NCI-H1694 (cell line): ENCODE measurements around the gene KDM4C.
A peak's percentile ranks its signal among the peaks of the same experiment; 100 is the strongest.
"Not testable (repeated sequence)": the region's sequence is repeated elsewhere in the genome, so short reads cannot be mapped to it uniquely, and the experiment has no call there.

Experiments
- DNase-seq: peaks from one replicate; lab custom pipeline; 2025; lab: John Stamatoyannopoulos, UW

Gene KDM4C

GRCh38 chr9:6757456-6758247 is at the start of gene KDM4C:
TSS of gene KDM4C (plus strand) at chr9:6757973. CDS start at chr9:6792989, 35,016 bp downstream.
- DNase-seq = peak; percentile 68

GRCh38 chr9:6708732-6709131 is 49.0 kb upstream of the KDM4C start:
- no peak for DNase-seq

GRCh38 chr9:6711403-6711802 is 46.4 kb upstream of the KDM4C start:
- no peak for DNase-seq

GRCh38 chr9:6712041-6712440 is 45.7 kb upstream of the KDM4C start:
- no peak for DNase-seq

- no peak for DNase-seq
These were observed 43.6 kb upstream of the KDM4C start for GRCh38 chr9:6714176-6714575.

GRCh38 chr9:6715153-6715754 is 42.5 kb upstream of the KDM4C start:
- DNase-seq = not testable (repeated sequence)

- DNase-seq = no peak
These were observed 41.8 kb upstream of the KDM4C start for GRCh38 chr9:6715755-6716643.

GRCh38 chr9:6716766-6717165 is 41.0 kb upstream of the KDM4C start:
- no peak for DNase-seq

GRCh38 chr9:6723881-6724420 is 33.8 kb upstream of the KDM4C start:
- no peak for DNase-seq

- no peak for DNase-seq
These were observed 24.5 kb upstream of the KDM4C start for GRCh38 chr9:6733257-6733656.

- no peak for DNase-seq
These were observed 23.9 kb upstream of the KDM4C start for GRCh38 chr9:6733831-6734230.

GRCh38 chr9:6735422-6735821 is 22.4 kb upstream of the KDM4C start:
- no peak for DNase-seq

- no peak for DNase-seq
These were observed 18.6 kb upstream of the KDM4C start for GRCh38 chr9:6739218-6739617.

- DNase-seq = not testable (repeated sequence)
These were observed 8.9 kb upstream of the KDM4C start for GRCh38 chr9:6748861-6749260.

GRCh38 chr9:6754861-6755260 is 2.9 kb upstream of the KDM4C start:
- DNase-seq = not testable (repeated sequence)

- no peak for DNase-seq
These were observed 679 bp upstream of the KDM4C start for GRCh38 chr9:6757132-6757455.

- no peak for DNase-seq
These were observed 400 bp downstream of the KDM4C start for GRCh38 chr9:6758248-6758497.

- peak; percentile 4 for DNase-seq
These were observed 868 bp downstream of the KDM4C start for GRCh38 chr9:6758498-6759184.

GRCh38 chr9:6759185-6759977 is 1.6 kb downstream of the KDM4C start:
- no peak for DNase-seq

- DNase-seq = no peak
These were observed 3.5 kb downstream of the KDM4C start for GRCh38 chr9:6761306-6761705.

- DNase-seq = no peak
These were observed 5.5 kb downstream of the KDM4C start for GRCh38 chr9:6763244-6763643.
